HG03378 (cell line): Measurements from ENCODE around the gene GOLGA6B.
"Not testable (repeated sequence)": the region's sequence is repeated elsewhere in the genome, so short reads cannot be mapped to it uniquely, and the experiment has no call there.

Experiments
- ATAC-seq: cut with Tn5 transposase; IDR thresholded peaks from one replicate; pipeline ENCODE4 v1.9.1; 2021; ENCODE audit warnings: mild to moderate bottlenecking, moderate library complexity; ENCODE audit not compliant: unreplicated experiment

Gene GOLGA6B, protein sequence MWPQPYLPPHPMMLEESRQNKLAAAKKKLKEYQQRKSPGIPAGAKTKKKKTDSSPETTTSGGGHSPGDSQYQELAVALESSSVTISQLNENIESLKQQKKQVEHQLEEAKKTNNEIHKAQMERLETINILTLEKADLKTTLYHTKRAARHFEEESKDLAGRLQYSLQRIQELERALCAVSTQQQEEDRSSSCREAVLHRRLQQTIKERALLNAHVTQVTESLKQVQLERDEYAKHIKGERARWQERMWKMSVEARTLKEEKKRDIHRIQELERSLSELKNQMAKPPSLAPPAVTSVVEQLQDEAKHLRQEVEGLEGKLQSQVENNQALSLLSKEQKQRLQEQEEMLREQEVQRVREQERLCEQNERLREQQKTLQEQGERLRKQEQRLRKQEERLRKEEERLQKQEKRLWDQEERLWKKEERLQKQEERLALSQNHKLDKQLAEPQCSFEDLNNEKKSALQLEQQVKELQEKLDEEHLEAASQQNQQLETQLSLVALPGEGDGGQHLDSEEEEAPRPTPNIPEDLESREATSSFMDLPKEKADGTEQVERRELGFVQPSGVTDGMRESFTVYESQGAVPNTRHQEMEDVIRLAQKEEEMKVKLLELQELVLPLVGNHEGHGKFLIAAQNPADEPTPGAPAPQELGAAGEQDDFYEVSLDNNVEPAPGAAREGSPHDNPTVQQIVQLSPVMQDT

GRCh38 chr15:72654397-72654796 lies at the start of gene GOLGA6B:
Gene GOLGA6B (plus strand): TSS chr15:72654697. CDS start chr15:72654738, 41 bp downstream.
- not testable (repeated sequence) for ATAC-seq

DNA sequence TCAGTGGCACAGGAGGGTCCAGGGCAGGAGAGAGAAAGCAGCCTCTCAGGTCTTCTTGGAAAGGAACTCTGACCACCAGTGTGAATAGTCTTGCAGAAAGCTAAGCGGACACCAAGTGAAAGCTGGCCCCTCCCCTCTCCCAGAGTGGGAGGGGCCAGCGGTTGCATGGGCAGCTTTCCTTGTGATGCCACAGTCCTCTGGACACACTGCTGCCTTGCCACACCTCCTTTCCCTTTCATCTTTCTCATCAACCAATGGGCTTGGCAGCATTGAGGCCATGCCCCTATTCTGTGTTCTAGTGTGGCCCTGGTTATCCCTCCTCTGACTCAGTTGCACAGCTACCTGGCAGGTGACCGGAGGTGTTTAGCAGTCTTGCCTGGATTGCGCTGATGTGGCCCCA lies 49.7 kb upstream of the GOLGA6B start:
- ATAC-seq = no peak

GRCh38 chr15:72608084-72608483 lies 46.4 kb upstream of the GOLGA6B start:
- not testable (repeated sequence) for ATAC-seq

GRCh38 chr15:72609862-72610261 lies 44.6 kb upstream of the GOLGA6B start:
- no peak for ATAC-seq

DNA sequence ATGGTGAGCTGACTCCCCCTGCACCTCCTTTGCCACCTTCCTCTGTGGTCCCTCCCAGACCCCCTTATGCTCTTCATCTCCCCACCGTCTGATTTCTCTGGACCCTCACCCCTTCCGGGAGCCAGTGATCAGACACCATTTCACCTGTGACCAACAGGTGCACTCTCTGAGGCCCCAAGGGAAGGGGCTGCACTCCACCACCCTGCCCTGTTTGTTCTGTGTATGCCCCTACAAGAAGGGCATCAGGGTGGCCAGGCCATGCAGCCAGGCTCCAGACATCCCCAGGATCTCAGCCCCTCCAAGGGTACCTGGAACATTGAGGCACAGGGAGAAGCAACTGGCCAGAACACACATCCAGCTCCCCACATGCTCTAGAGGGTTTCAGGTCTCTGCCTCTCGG lies 42.2 kb upstream of the GOLGA6B start:
- ATAC-seq = not testable (repeated sequence)

DNA sequence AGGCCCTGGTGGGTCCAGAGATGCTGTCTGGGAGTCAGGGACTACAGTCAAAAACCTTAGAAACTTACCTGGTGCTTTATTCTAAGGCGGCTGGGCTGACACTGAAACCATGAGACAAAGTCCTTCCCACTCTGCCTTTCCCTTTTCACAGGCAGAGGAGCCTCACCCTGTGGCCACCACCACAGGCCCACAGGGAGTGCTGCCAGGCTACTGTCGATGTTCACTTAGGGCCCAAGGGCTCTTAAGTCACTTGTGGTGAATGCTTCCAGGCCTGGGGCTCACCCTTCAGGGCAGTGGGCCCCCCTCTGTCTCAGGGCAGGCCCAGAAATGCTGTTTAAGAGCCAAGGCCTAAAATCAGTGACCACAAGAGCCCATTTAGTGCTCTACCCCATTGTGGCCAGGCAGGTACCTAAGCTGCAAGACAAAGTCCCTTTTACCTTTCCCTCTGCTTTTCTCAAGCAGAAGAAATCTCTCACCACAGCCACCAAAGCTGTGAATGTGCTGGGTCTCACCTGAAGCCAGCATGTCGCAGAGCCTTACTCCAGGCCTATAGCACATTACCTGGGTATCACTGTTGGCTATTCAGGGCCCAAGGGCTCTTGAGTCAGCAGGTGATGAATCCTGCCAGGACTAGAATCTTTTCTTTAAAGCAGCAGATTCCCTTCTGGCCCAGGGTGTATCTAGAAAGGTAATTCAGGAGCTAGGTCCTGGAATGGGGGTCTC lies 39.5 kb upstream of the GOLGA6B start:
- no peak for ATAC-seq

DNA sequence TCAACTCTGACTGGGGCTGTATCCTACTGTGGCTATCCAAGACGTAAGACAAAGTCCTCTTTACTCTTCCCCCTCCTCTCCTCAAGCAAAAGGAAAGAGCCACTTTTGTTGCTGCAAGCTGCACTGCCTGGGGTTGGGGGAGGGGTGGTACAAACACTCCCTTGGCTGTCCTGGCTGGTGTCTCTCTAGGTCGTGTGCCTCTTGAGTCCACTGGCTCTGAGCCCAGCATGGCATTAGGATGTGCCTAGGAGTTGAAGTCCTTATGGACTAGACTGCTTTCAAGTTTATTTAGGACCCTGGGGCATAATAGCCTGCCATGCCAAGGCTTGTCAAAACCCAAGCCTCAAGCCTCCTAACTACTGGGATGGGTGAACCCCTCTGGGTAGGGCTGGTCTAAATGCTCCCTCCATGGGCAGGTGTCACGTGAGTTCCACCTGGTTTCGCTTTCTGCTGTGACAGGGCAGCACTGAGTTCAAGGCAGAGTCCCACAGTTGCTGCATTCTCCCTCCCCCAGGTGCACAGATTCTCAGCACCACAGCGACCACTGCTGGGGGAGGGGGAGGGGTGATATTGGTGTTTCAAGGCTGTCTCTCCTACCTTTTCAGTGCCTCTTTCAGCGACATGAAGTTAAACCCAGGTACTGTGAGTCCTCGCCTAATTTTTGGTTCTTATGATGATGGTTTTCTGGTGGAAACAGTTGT lies 38.8 kb upstream of the GOLGA6B start:
- not testable (repeated sequence) for ATAC-seq

- ATAC-seq = no peak
These were observed 37.8 kb upstream of the GOLGA6B start for GRCh38 chr15:72616491-72617210.

DNA sequence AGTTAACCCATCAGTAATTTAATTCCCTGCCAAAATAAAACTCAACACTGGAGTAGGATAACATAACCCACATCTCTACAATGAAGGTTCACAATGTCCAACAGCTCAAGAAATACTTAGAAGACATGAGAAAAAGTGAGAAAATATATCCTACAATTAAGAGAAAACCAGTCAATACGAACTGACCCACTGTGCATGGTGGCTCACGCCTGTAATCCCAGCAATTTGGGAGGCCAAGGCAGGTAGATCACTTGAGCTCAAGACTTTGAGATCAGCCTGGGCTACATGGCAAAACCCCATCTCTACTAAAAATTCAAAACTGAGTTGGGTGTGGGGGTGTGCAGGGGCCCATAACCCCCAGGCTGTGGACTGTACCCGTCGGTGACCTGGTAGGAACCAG lies 30.6 kb upstream of the GOLGA6B start:
- not testable (repeated sequence) for ATAC-seq

DNA sequence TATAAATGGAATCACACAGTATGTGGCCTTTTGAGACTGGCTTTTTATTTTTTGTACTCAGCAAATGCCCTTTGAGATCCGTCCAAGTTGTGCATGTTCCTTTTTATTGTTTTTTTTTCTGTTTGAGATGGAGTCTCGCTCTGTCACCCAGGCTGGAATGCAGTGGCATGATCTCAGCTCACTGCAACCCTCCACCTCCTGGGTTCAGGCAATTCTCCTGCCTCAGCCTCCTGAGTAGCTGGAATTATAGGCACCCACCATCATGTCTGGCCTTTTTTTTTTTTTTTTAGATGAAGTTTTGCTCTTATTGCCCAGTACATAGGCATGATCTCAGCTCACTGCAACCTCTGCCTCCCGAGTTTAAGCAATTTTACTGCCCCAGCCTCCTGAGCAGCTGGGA lies 28.3 kb upstream of the GOLGA6B start:
- not testable (repeated sequence) for ATAC-seq

DNA sequence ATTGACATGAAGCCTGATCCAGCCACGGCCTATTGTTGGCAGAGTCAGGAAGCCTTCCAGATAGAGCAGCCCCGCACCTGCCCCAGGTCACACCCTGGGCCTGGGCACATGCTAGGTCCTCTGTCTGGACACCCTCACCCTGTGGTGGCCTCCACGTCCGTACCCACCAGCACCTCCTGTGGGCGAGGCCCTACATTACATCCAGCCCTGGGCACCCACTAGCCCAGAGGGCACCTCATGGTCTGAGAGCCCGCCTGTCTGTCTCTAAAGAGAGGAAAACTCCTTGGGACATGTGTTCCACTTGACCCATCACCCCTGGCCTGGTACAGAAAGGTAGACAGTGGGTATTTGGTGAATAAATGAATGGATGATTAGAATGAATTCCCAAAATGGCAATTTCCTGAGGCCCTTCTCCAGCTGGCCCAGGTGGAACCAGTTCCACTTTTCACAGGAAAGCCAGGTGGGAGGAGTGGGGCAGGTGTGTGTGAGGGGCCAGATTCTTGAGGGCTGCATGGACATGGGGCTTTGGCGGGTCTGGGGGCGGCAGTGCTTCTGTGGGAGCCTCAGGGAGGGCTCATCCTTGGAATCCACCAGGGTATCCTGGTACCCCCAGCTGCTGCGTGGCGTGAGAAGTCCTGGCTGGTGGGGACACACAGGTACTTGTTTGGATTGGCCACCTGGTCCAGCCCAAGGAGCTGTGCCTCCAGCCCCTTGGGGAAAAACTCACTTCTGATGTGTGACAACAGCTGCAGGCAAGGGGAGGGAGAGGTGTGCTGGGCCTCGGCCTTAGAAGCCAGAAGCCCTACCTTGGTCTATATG lies 26.0 kb upstream of the GOLGA6B start:
- ATAC-seq = not testable (repeated sequence)

DNA sequence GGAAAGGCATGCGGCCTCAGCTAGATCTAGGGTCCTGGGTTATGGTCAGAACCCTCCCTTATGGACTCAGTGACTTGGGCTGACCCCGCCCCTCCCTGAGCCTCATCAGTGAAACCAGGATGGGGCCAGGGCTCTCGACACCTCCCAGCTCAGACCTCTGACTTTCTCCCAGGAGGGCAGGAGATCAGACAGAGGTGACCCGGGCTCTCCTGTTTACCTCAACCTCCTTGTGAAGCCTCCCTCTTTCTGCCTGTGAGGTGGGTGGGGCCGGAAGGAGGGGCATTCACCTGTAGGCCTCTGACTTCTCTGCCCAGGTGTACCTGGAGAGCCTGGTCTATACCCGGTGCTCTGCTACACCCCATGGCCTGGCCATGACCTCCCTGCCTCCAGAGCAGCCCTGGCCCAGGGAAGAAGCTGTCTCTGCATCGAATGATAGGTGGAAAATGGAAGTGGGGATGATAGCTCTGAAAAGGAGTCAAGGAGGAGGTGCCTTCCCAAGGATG lies 25.4 kb upstream of the GOLGA6B start:
- ATAC-seq = not testable (repeated sequence)

- ATAC-seq = not testable (repeated sequence)
These were observed 17.8 kb upstream of the GOLGA6B start for GRCh38 chr15:72636519-72637282.

GRCh38 chr15:72639759-72640483 lies 14.6 kb upstream of the GOLGA6B start:
- not testable (repeated sequence) for ATAC-seq

DNA sequence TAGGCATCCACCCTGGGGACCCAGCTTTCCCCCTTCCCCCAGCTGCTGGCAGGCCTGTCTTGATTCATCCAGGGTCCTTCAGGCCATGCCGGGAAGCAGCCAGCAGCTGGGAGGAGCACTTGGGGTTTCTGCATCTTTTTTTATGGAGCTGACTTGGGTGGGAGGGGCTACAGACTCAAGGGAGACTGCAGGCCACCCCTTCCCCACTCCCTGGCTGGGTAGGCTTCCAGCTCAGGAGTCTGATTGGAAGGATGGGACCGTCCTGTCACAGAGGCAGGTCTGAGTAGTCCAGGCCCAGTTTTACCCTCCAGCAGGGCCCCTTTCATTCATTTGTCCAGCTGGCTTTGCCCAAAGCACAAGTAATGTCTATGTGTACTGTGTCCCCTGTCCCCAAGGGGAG lies 12.2 kb upstream of the GOLGA6B start:
- ATAC-seq = not testable (repeated sequence)

- not testable (repeated sequence) for ATAC-seq
These were observed 5.8 kb upstream of the GOLGA6B start for GRCh38 chr15:72648631-72649253.

- not testable (repeated sequence) for ATAC-seq
These were observed 1.5 kb downstream of the GOLGA6B start for GRCh38 chr15:72656014-72656413.
